Mesothelial cell of epicardium (in vitro differentiated cells): ENCODE measurements around the gene SPOCD1. TPM values are rescaled to one million over a fixed set of nuclear protein-coding genes. Genes with fewer than 3 reads are reported as not detected.

Experiments
- DNase-seq, 2 experiments: peaks; one replicate each; pipeline ENCODE4 v3.0.0; 2021; ENCODE audit warnings: low spot score in 2 of 2; ENCODE audit not compliant: unreplicated experiment in 2 of 2
- H3K27ac Mint-ChIP-seq: 2 replicates; pipeline ENCODE4 v1.8.0; 2021; ENCODE audit warnings: mixed read lengths
- H3K27me3 Mint-ChIP-seq: 2 replicates; pipeline ENCODE4 v1.8.0; 2021; ENCODE audit warnings: low read depth, mixed read lengths
- H3K36me3 Mint-ChIP-seq: 2 replicates; pipeline ENCODE4 v1.8.0; 2021; ENCODE audit warnings: mixed read lengths
- H3K4me1 Mint-ChIP-seq: 2 replicates; pipeline ENCODE4 v1.8.0; 2021; ENCODE audit warnings: mixed read lengths
- H3K4me3 Mint-ChIP-seq: 2 replicates; pipeline ENCODE4 v1.8.0; 2021; ENCODE audit warnings: mild to moderate bottlenecking, moderate library complexity, mixed read lengths
- H3K9me3 Mint-ChIP-seq: 2 replicates; pipeline ENCODE4 v1.8.0; 2021; ENCODE audit warnings: mixed read lengths
- total RNA-seq: library from RNA; stranded (reverse); gene quantifications from 3 replicates; pipeline ENCODE4 v1.2.1, GENCODE V29; 2021
- TF ChIP-seq, protein P1 (sequence below): fragments of 200-600 bp; sonication (generic); IDR thresholded peaks from one replicate; pipeline ENCODE4 v1.5.0; 2021; ENCODE audit warnings: antibody characterized with exemption; ENCODE audit not compliant: unreplicated experiment

Gene SPOCD1
- total RNA-seq, 1 donor from 2014 or later: 1.3 TPM

DNA sequence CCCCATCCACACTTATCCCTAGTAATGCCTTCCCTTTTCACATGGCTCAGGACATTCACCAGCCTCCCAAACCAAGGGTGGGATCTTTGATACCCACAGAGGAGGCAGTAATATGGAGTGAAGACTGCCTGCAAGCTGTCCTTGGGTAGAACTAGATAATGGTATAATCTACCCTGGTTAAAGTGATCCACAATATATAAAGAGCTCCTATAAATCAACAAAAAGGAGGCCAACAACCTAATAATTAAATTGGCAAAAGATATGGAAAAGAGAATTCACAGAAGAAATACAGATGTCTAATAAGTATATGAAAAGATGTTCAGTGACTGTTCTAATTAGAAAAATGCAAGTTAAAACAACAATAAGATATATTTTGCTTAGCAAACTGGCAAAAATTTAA, 30.7 kb upstream of the SPOCD1 start:
- DNase-seq: no peak
- Mint-ChIP-seq H3K4me3 (no peak overlapping the region), H3K27ac (no peak overlapping the region), H3K9me3 (no peaks in the 10 kb centered on the region), H3K4me1 (no peaks in the 10 kb centered on the region), H3K27me3 (no peaks in the 10 kb centered on the region), H3K36me3 (no peaks in the 10 kb centered on the region)
- TF ChIP-seq, protein P1, sequence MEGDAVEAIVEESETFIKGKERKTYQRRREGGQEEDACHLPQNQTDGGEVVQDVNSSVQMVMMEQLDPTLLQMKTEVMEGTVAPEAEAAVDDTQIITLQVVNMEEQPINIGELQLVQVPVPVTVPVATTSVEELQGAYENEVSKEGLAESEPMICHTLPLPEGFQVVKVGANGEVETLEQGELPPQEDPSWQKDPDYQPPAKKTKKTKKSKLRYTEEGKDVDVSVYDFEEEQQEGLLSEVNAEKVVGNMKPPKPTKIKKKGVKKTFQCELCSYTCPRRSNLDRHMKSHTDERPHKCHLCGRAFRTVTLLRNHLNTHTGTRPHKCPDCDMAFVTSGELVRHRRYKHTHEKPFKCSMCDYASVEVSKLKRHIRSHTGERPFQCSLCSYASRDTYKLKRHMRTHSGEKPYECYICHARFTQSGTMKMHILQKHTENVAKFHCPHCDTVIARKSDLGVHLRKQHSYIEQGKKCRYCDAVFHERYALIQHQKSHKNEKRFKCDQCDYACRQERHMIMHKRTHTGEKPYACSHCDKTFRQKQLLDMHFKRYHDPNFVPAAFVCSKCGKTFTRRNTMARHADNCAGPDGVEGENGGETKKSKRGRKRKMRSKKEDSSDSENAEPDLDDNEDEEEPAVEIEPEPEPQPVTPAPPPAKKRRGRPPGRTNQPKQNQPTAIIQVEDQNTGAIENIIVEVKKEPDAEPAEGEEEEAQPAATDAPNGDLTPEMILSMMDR: no peak

DNA sequence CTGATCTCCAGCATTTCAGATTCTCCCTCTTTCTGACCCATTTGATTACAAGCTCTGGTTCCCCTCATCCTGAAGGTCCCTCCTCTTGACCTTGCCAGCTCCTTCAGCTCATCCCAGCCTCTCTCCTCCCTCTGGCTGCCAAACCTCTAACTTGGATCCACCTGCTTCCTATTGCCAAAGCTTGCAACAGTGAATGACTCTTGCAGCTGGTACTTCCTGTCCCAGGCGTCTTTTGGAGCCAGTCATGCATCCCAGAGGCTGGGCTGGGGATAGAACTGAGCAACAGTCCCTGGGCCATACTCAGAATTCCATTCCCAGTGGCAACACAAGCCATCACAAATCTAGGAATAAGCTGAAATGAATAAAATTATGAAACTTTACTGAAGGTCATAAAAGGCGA, 27.7 kb upstream of the SPOCD1 start:
- TF ChIP-seq, protein P1: no peak
- no peaks in the 10 kb centered on the region for H3K36me3 Mint-ChIP-seq
- no peaks in the 10 kb centered on the region for H3K9me3 Mint-ChIP-seq
- no peak for DNase-seq
- H3K27me3 Mint-ChIP-seq: no peaks in the 10 kb centered on the region
- no peak overlapping the region for H3K4me3 Mint-ChIP-seq
- H3K4me1 Mint-ChIP-seq: no peaks in the 10 kb centered on the region
- H3K27ac Mint-ChIP-seq: no peak overlapping the region

DNA sequence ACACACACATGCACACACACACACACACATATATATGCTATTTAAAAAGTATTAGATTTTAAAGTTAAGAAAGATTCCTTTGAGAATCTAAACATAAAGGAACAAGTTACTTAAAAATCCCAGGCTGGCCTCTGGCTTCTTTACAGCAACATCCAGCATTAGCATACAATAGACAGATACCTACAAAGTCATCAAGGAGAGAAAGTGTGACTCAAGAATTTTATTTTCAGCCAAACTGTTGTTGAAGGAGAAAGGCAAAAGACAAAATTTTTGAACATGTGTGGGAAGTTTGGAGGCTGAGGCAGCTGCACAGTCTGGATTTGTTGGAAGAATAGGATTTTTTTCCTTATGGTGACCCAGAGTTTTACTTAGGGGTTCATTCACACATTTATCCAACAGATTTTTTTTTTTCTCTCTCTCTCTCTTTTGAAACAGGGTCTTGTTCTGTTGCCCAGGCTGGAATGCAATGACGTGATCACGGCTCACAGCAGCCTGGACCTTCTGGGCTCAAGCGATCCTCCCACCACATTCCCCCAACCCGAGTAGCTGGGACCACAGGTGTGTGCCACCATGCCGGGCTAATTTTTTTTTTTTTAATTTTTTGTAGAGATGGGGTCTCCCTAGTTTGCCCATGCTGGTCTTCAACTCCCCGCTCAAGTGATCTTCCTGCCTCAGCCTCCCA, 24.0 kb upstream of the SPOCD1 start:
- Mint-ChIP-seq H3K27me3 (peaks cover 6% of the 10 kb centered on the region), H3K4me1 (no peaks in the 10 kb centered on the region), H3K27ac (no peak overlapping the region), H3K36me3 (no peaks in the 10 kb centered on the region), H3K9me3 (no peaks in the 10 kb centered on the region), H3K4me3 (no peak overlapping the region)
- TF ChIP-seq, protein P1: no peak
- DNase-seq: no peak

DNA sequence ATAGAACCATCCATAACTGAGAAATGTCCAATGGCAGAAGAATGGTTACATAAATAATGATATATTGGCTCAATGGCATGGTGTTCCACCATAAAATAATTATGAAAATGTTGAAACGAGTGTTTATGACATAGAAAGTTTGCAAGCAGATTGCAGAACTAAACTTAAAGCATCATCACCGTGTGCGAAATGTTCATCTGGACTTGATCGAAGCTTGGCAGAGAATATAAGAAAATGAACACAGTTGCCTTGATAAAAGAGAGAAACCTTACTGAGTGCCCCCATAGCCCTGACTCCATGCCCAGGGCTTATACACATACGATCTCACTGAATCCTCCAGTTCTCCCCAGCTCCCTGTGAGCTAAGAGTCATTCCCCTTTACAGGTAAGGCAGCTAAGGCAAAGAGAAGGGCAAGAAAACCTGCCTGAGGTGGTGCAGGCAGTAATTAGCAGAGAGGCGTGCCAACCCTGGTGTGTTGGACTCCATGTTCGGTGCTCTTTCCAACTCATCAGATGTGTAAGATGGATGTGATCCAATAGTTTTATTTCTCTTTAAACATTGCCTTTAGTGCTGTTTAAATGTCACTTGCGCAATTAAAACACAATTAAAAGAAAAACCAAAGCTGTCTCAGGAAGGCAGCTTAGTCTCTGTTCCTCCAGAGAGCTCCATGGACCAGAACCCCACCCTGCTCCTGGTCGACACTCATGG, 21.8 kb upstream of the SPOCD1 start:
- peaks cover 6% of the 10 kb centered on the region for H3K27me3 Mint-ChIP-seq
- no peaks in the 10 kb centered on the region for H3K9me3 Mint-ChIP-seq
- H3K4me3 Mint-ChIP-seq: no peak overlapping the region
- H3K27ac Mint-ChIP-seq: no peak overlapping the region
- no peak for DNase-seq
- peaks cover under 1% of the 10 kb centered on the region for H3K4me1 Mint-ChIP-seq
- TF ChIP-seq, protein P1: no peak
- H3K36me3 Mint-ChIP-seq: no peaks in the 10 kb centered on the region

DNA sequence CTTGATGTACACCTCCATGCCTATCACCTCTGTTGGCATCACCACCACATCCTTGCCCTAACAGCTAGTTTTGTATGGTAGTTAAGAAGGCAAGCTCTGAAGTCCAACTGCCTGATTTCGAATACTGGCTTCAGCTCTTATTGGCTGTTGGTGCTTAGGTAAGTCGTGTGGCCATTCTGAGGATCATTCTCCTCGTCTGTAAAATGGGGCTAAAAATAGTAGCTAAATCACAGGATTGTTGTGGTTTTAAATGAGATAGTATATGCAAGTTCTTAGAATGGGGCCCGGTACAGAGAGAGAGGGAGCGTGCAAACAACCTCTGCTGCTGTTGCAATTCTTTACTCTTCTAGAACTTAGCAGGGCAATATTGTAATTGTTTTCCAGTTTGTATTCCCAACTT, 20.8 kb upstream of the SPOCD1 start:
- Mint-ChIP-seq H3K27ac (no peak overlapping the region), H3K9me3 (no peaks in the 10 kb centered on the region), H3K4me3 (no peak overlapping the region), H3K36me3 (no peaks in the 10 kb centered on the region), H3K27me3 (peaks cover 6% of the 10 kb centered on the region), H3K4me1 (peaks cover 5% of the 10 kb centered on the region)
- DNase-seq: no peak
- TF ChIP-seq, protein P1: no peak
